GM19025 (cell line): ENCODE data around the gene CD209.
A peak's percentile ranks its signal among the peaks of the same experiment; 100 is the strongest.
"Not testable (repeated sequence)": the region's sequence is repeated elsewhere in the genome, so short reads cannot be mapped to it uniquely, and the experiment has no call there.

Experiments used
- ATAC-seq: cut with Tn5 transposase; IDR thresholded peaks from one replicate; pipeline ENCODE4 v1.9.1; 2021; ENCODE audit warnings: mild to moderate bottlenecking, low read depth, moderate library complexity; ENCODE audit not compliant: unreplicated experiment

The CD209 gene

DNA sequence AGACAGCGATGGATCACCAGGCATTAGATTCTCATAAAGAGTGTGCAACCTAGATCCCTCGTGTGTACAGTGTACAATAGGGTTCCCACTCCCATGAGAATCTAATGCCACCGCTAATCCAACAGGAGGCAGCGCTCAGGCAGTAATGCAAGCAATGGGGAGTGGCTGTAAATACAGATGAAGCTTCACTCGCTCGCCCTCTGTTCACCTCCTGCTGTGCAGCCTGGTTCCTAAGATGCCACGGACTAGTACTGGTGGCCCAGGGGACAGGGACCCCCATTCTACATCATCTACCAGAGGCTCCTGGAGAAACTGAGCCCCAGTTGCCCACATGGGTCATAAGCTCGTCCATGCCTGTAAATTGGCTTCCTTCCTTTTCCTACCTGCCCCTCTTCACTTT is 23.7 kb upstream of the CD209 start:
- ATAC-seq = no peak

DNA sequence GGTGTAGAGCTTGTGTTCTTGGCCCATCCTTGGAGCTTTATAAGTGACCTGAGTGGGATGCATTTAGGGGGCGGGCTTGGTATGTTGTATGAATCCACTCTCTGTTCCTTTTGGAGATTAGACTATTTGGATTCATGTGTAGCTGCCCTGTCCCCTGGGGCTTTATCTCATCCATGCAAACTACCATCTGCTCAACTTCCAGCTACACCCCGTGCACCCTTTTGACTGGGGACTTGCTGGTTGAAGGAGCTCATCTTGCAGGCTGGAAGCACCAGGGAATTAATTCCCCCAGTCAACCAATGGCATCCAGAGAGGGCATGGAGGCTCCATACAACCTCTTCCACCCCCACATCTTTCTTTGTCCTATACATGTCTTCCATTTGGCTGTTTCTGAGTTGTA is 21.8 kb upstream of the CD209 start:
- ATAC-seq = no peak

DNA sequence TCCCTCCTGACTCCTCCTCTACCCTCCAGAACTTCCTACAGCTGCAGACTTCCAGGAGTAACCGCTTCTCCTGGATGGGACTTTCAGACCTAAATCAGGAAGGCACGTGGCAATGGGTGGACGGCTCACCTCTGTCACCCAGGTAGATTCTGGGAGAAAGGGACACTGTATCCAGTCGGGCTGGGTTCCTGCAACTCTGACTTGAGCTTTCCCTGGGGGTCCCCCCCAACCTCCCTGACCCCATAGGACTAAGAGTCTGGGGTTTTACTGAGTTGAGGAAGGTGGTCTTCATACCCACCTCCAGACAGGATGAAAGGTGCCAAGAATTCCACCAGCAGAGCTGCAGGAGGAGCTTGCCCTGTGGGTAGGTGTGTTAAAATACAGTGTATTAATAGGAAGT is 20.2 kb upstream of the CD209 start:
- no peak for ATAC-seq

DNA sequence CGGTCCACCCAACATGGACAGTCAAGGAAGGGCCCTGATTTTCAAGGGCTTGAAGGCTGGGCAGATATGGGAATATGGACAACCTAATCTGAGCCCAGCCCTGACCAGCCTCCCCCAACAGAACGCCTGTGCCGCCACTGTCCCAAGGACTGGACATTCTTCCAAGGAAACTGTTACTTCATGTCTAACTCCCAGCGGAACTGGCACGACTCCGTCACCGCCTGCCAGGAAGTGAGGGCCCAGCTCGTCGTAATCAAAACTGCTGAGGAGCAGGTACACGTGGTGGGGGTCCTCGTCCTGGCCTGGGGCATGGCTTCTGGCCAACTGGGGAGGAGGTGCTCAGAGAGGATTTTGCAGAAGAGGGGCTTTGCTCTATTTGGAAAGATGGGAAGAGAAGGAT is 19.2 kb upstream of the CD209 start:
- no peak for ATAC-seq

DNA sequence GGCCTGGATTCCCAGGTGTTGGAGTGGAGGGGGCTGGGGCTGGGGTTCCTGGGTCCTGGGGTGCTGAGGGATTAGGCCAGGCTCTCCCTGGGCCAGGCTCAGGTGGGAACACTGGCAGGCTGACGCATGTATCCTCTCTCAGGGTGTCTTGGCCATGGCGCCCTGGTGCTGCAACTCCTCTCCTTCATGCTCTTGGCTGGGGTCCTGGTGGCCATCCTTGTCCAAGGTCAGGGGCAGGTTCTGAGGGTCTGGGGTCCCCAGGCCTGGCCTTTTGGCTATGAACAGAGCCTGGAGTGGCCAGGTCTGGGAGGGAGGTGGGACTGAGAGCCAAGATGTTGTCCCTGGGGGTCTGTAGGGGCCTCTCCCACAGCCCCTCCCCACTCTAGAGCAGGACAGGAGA is 17.7 kb upstream of the CD209 start:
- ATAC-seq = not testable (repeated sequence)

DNA sequence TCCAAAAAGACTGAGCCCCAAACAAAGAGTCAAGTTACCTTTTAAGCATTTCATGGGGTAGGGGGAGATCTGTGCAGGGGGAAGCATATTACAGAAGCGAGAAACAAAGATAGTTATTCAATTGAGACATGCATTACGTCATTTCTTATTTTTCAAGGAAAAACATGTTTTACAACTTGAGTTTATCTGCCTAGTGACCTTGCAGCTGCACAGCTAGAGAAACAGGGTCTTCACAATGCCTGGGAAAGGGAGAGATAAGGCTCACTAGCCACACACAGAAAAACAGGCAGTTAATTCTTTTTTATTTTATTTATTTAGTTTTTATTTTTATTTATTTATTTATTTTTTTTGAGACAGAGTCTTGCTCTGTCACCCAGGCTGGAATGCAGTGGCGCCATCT is 16.8 kb upstream of the CD209 start:
- ATAC-seq = not testable (repeated sequence)

DNA sequence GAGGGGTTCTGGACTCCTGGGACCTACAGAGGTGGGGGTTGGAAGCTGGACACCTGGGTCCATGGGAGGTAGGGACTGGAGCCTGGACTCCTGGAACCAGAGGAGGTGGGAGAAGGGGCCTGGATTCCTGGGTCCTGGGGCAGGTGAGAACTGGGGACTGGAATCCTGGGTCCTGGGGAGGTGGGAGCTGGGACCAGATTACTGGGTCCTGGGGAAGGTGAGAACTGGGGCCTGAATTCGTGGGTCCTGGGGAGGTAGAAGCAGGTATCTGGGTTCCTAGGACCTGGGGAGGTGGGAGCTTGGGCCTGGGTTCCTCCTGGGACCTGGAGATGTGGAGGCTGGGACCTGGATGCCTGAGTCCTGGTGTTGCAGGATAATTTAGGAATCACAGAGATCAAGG is 16.4 kb upstream of the CD209 start:
- no peak for ATAC-seq

DNA sequence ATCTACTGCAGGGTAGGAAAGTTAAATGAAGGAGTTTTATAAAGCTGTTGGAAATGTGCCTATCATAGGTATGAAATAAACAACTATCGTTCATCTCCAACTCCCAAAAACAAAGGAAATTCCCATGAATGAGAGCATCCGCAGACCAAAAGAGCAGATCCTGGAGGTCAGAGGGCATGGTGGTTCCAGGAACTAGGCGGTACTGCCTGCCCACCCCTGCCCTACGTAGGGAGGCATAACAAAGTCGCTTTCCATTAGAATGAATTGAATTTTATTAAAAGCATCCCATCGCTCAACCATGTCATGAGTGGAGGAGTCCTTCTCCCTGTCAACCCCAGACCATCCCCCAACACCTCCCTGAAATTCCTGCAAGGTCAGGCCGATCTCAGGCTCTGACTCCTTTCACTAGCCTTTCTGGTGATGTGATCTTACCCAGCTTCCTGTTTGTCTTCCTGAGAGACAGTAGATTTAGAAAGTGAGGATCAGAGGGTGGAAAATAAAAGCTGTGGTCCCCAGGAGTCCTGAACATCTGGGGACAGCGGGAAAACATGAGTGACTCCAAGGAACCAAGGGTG is 15.5 kb upstream of the CD209 start, which contains the start of gene CLEC4M:
TSS of gene CLEC4M (plus strand) at position 525 of the 575 bp plus-strand sequence. CDS start at position 549, 24 bp downstream.
- no peak for ATAC-seq

DNA sequence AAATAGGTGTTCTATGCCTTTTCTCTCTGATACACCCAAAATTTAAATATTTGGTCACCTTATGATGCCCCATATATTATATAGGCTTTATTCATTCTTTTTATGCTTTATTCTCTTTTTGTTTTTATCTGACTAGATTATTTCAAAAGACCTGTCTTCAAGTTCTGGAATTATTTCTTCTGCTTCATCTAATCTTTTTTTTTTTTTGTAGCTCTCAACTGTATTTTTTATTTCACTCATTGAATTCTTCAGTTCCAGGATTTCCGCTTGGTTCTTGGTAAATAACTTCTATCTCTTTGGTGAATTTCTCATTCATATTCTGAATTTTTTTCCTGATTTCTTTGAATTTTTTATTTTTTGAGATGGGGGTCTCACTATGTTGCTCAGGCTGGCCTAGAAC is 11.8 kb upstream of the CD209 start:
- ATAC-seq = no peak

DNA sequence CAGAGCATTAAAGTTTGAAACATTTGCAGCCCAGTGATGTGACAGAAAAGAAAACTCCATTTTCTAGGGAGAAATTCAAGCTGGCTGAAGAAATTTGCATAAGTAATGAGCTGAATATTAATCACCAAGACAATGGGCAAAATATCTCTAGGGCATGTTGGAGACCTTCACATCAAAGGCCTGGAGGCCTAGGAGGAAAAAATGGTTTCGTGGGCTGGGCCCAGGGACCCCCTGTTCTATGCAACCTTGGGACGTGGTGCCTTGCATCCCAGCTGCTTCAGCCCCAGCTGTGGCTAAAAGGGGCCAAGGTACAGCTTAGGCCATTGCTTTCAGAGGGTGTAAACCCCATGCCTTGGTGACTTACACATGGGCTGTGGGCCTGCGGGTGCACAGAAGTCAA is 10.0 kb upstream of the CD209 start:
- ATAC-seq = no peak

DNA sequence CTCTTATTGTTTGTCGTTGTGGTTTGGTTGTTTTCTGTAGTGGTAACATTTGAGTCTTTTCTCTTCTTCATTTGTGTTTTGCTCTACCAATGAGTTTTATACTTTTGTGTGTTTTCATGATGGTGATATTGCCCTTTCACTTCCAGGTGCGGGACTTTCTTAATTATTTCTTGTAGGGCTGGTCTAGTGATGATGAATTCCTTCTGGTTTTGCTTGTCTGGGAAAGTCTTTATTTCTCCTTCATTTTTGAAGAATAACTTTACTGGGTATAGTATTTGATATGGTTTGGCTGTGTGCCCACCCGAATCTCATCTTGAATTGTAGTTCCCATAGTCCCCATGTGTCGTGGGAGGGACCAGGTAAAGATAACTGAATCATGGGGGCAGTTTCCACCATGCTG is 8.9 kb upstream of the CD209 start:
- ATAC-seq = no peak

DNA sequence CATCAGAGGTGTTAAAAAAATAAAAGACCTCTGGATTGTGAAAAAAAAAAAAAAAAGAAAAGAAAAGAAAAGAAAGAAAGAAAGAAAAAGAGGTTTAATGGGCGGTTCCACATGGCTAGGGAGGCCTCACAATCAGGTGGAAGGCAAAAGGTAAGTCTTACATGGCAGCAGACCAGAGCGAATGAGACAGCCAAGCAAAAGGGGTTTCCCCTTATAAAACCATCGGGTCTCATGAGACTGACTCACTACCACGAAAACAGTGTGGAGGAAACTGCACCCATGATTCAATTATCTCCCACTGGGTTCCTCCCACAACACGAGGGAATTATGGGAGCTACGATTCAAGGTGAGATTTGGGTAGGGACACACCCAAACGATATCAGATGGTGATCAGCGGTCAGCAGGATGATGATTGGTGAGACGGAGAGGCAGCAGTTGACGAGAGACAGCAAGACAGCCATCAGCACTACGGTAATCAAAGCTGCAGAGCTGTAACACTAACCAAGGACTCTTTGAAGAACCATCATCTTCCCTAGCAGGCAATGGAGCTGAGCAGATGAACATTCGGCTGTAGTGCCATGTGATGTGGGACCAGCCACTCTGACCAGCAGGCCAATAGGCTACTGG is 3.9 kb upstream of the CD209 start:
- ATAC-seq = no peak

DNA sequence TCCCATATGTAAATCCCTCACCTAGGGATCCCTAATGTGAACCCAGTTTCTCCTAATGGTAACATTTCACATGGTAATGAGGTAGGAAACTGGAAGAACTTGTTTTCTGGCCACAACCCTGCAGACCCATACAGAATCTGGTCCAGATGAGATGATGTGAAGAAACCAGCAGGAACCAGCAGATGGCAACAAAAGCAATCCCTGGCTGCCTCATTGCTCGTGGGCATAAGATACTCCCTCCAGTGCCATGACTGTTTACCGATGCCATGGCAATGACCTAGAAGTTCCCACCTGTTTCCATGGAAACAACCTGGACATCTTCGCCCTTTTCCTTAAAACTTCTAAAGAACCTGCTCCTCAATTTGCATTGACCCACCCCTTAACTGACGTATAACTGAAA is 1.4 kb upstream of the CD209 start:
- ATAC-seq = no peak

DNA sequence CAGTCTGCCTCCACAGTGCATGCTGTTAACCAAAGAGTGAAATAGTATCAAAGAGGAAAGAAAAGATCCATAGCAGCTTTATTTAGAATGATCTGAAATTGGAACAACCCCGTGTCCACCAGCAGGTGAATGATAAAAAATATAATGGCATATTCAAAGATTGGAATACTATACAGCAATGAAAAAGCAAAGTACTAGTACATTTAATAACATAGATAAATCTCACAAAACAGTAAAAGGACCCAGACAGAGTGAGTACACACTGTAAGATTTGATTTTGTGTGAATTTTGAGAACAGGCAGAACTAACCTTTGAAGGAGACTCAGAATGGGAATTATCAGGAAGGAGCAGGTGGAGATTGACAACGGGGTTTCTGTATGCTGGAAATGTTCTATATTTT is 837 bp upstream of the CD209 start:
- no peak for ATAC-seq

DNA sequence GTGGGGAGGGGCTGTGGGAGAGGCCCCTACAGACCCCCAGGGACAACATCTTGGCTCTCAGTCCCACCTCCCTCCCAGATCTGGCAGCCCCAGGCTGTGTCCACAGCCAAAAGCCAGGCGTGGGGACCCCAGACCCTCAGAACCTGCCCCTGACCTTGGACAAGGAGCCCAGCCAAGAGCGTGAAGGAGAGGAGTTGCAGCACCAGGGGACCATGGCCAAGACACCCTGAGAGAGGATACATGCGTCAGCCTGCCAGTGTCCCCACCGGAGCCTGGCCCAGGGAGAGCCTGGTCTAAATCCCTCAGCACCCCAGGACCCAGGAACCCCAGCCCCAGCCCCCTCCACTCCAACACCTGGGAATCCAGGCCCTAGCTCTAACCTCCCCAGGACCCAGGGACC is 1.0 kb downstream of the CD209 start:
- ATAC-seq = not testable (repeated sequence)

DNA sequence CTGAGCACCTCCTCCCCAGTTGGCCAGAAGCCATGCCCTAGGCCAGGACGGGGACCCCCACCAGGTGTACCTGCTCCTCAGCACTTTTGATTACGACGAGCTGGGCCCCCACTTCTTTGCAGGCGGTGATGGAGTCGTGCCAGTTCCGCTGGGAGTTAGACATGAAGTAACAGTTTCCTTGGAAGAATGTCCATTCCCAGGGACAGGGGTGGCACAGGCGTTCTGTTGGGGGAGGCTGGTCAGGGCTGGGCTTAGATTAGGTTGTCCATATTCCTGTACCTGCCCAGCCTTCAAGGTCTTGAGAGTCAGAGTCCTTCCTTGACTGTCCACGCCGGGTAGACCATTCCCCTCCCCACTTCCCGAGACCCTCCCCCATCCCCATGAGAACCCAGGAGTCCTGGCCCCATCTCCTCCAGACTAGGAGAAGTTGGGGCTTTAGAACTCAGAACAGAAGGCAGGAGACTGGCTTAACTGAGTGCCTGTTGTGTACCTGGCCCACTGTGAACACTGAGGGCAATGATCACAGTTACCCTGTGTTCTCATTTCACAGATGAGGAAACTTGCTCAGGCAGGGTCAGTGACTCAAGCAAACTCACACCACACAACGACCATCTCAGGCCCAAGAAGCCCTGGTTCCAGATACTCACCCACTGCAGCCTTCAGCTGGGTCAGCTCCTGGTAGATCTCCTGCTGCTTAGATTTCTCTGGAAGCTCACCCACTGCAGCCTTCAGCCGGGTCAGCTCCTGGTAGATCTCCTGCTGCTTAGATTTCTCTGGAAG is 2.3 kb downstream of the CD209 start:
- ATAC-seq = no peak

DNA sequence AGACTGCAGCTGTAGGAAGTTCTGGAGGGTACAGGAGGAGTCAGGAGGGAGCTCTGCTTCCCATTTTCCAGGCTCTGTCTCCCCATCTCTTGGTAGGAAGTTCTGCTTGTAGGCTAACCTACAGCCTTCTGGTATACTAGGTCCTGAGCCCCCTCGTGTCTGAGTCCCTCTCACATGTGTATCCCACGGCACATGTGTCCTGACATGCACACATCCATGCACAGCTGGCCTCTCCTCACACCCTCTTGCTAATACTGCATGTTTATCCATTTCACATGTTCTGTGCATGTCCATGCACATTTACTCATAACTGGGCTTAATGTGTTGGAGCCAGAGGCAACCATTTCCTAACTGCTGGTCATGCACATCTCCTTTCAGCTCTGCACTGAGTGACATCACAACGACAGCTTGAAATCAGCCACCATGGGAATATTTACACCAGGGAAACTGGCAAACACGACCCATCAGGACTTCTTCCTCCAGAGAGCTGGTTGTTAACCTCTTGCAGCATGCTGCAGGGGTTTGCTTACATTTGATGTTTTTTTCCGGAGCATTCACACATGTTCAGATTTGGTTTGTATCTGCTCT is 3.0 kb downstream of the CD209 start:
- ATAC-seq = no peak

DNA sequence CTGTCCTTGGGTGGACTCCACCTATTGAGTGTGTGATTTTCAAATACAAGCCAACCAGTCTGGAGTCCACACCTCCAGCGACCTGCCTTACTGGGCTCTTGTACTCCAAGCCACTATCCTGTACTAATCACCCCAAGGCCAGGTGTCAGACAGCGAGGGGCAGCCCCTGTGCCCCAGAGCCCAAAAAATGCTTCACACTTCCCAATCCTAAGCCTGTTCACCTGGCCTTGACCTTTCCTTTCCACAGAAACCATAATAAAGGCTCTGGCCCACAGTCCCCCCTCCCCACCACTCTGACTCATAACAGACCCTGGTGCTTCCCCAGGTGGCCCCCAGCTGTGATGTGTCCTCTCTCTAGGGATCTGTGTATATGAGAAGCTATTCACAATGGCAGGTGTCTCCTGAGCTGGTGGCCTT is 3.9 kb downstream of the CD209 start:
- peak; percentile 85 for ATAC-seq

DNA sequence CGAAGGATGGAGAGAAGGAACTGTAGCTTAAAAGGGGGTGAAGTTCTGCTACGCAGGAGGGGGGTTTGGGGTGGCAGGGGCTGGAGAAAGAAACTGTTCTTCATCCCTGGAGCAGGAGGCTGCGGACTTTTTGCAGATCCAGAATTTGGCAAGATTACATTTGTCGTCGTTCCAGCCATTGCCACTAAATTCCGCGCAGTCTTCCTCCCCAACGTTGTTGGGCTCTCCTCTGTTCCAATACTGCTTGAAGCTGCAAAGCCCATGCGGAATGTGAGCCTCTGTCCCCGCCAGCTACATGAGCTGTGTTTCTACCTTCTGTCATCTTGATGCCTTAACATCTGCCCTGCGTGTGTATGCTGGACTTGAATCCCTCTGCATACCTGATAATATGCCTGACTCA is 4.3 kb downstream of the CD209 start:
- no peak for ATAC-seq

DNA sequence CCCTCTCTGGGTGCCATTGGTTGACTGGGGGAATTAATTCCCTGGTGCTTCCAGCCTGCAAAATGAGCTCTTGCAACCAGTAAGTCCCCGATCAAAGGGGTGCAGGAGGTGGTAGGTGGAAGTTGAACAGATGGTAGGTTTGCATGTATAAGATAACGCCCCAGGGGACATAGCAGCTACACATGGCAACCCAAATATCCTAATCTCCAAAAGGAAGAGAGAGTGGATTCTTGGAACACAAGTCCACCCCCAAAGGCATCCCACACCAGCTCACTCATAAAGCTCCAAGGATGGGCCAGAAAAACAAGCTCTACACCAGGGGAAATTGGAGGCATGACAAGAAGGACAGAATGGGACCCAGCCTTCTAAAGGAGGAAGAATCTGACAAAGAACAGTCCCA is 4.8 kb downstream of the CD209 start:
- no peak for ATAC-seq

DNA sequence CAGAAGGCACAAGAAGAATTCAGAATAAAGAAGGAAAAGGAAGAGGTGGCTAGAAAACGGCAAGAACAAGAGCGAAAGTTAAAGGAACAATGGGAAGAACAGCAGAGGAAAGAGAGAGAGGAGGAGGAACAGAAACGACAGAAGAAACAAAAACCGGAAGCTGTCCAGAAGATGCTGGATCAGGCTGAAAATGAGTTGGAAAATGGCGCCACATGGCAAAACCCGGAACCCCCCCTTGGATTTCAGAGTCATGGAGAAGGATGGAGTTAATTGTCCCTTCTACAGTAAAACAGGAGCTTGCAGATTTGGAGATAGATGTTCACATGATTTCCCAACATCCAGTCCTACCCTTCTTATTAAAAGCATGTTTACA is 6.7 kb downstream of the CD209 start:
- no peak for ATAC-seq
